Epithelial cell of esophagus (primary cell): ENCODE results near the gene SH2D3C.

Source experiments
- DNase-seq: peaks from one replicate; pipeline ENCODE4 v3.0.0; 2010; ENCODE audit warnings: low read depth
- H3K4me3 ChIP-seq: 2 replicates; pipeline ENCODE4 v1.5.1; 2011; ENCODE audit warnings: mild to moderate bottlenecking, low read length, control low read depth
- TF ChIP-seq, protein P1 (sequence below): IDR thresholded peaks from 2 replicates; pipeline ENCODE4 v1.5.1; 2011; ENCODE audit warnings: low read depth, mild to moderate bottlenecking, low read length, control low read depth, inconsistent platforms; ENCODE audit not compliant: insufficient read depth; ENCODE audit errors: missing control alignments

SH2D3C gene

DNA sequence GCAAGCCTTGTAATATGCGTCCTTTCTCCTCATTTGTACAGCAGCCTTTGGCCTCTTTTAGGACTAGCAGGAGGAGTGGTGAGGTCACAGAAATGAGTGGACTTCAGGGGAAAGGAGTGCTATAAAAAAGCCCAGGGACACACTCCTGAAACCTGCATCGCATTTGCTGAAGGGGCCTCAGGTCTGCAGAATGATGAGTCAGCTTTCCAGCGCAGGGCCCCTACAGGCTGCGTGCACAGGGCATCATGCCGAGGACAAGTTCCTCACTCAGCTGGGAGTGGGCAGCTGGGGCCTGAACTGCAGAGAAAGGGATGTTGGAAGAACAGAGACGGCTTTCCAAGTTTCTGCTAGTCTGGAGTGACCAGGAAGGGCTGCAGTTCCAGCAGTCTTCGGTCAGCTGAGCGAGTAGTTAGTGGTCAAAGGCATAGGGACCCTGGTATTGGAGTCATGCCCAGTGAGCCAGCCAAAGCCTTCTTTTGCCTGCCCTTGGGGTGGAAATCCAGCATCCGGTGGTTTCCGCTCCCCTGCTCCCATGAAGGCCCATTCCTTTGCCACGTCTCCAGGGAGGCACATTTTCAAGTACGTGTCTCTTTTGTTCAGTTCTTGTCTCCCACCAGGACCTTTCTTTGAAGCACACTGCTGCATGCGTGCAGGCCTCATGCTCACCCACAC is 89.0 kb downstream of the SH2D3C start:
- TF ChIP-seq, protein P1, sequence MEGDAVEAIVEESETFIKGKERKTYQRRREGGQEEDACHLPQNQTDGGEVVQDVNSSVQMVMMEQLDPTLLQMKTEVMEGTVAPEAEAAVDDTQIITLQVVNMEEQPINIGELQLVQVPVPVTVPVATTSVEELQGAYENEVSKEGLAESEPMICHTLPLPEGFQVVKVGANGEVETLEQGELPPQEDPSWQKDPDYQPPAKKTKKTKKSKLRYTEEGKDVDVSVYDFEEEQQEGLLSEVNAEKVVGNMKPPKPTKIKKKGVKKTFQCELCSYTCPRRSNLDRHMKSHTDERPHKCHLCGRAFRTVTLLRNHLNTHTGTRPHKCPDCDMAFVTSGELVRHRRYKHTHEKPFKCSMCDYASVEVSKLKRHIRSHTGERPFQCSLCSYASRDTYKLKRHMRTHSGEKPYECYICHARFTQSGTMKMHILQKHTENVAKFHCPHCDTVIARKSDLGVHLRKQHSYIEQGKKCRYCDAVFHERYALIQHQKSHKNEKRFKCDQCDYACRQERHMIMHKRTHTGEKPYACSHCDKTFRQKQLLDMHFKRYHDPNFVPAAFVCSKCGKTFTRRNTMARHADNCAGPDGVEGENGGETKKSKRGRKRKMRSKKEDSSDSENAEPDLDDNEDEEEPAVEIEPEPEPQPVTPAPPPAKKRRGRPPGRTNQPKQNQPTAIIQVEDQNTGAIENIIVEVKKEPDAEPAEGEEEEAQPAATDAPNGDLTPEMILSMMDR: no peak

More for the DNA sequence above, 89.0 kb downstream of the SH2D3C start:
- DNase-seq: no peak
- no peak overlapping the region for H3K4me3 ChIP-seq
